ENCODE data around the gene SERPINB12. TPM values are rescaled to one million over a fixed set of nuclear protein-coding genes. Genes with fewer than 3 reads are reported as not detected.

The SERPINB12 gene
- total RNA-seq, 2 donors from 2014 or later, result not detected

Other genes with a start within 250 kb of the SERPINB12 start
- 10 to 100 TPM; 22.9 to 29.3 TPM for gene BCL2, start 222.6 kb upstream of the SERPINB12 start, total RNA-seq
- 10 to 100 TPM; 46.2 to 72.4 TPM for gene KDSR, start 175.2 kb upstream of the SERPINB12 start, total RNA-seq
- 10 to 100 TPM; 25.5 to 49.9 TPM for gene VPS4B, start 119.9 kb upstream of the SERPINB12 start, total RNA-seq
- under 1 TPM; 0.41 to 0.63 TPM for gene SERPINB5, start 65.4 kb upstream of the SERPINB12 start, total RNA-seq
- gene SERPINB13, start 45.0 kb downstream of the SERPINB12 start, total RNA-seq, result not detected
- not detected for gene SERPINB4, start 101.9 kb downstream of the SERPINB12 start, total RNA-seq
- not detected for gene SERPINB3, start 119.5 kb downstream of the SERPINB12 start, total RNA-seq
- not detected for gene SERPINB11, start 160.6 kb downstream of the SERPINB12 start, total RNA-seq
- gene SERPINB7, start 233.0 kb downstream of the SERPINB12 start, total RNA-seq, result under 1 TPM in 1 of 2 donors, not detected in 1; 0.14 TPM